AG09309 (cell line): ENCODE results near the gene NDEL1.
A peak's percentile ranks its signal among the peaks of the same experiment; 100 is the strongest.

Experiments
- DNase-seq: peaks from one replicate; pipeline ENCODE4 v3.0.0-alpha.2; 2010; ENCODE audit warnings: low read depth
- H3K4me3 ChIP-seq: 2 replicates; pipeline ENCODE4 v1.5.1; 2011; ENCODE audit warnings: mild to moderate bottlenecking, low read depth, low read length, moderate library complexity; ENCODE audit not compliant: control insufficient read depth
- CTCF ChIP-seq: IDR thresholded peaks from 2 replicates; pipeline ENCODE4 v1.5.1; 2011; ENCODE audit warnings: mild to moderate bottlenecking, low read depth, low read length, inconsistent platforms; ENCODE audit not compliant: insufficient read depth, control insufficient read depth; ENCODE audit errors: missing control alignments

NDEL1 gene

DNA sequence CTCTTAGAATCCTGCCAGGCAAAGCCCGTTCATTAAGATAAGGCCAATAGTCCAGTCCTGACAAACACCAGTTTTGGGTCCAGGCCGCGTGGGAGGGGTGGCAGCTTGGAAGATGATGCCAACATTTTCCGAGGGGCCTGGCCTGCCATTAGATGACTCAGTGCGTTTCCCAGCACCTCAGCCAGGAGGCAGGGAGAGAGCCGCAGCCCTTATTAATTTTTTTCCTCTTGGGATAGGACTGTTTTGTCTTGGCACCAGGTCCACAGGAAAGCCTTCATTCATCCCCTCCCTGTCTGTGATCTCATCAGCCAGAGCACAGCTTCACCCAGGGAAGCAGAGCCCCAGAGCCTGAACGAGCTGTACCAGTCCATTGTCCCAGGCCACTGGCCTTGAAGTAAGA, 4.7 kb upstream of the NDEL1 start:
- H3K4me3 ChIP-seq, result no peak overlapping the region
- no peak for TF ChIP-seq CTCF
- DNase-seq, result peak; percentile 61

- H3K4me3 ChIP-seq, result peak overlapping the region; percentile 81
- DNase-seq, result peak; percentile 35
- no peak for TF ChIP-seq CTCF
Measured at GRCh38 chr17:8436169-8436843, 622 bp downstream of the NDEL1 start.

GRCh38 chr17:8436844-8437171, 1.1 kb downstream of the NDEL1 start:
- no peak for TF ChIP-seq CTCF
- DNase-seq, result no peak
- H3K4me3 ChIP-seq, result peak overlapping the region; percentile 81

DNA sequence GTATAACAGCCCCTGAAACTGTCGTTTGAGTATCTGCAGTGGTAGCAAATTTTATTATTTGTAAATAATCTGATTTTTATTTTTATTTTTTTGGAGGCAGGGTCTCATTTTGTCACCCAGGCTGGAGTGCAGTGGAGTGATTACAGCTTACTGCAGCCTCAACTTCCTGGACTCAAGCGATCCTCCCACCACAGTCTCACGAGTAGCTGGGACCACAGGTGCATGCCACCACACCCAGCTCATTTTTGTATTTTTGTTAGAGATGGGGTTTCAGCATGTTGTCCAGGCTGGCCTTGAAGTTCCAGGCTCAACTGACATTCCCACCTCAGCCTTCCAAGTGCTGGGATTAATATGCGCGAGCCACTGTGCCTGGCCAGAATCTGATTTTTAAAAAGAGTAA, 2.8 kb downstream of the NDEL1 start:
- no peak for TF ChIP-seq CTCF
- DNase-seq, result no peak
- no peak overlapping the region for H3K4me3 ChIP-seq

DNA sequence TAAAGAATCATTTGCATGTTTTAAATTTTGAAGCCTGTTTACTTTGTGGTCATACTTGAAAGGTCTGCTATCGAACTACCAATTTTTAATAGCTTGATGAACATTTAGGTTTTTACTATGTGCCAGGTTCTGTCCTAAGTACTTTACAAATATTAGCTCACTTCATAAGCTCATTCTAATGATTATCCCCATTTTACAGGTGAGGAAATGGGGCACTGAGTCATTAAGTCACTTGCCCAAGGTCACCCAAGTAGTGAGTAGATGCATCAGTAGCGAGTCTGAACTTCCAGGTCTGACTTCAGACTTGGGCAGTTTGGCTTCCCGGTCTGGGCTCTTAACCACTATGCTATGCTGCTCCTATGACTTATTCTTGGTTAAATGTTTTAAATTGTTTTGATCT, 4.0 kb downstream of the NDEL1 start:
- TF ChIP-seq CTCF, result no peak
- H3K4me3 ChIP-seq, result no peak overlapping the region
- no peak for DNase-seq

DNA sequence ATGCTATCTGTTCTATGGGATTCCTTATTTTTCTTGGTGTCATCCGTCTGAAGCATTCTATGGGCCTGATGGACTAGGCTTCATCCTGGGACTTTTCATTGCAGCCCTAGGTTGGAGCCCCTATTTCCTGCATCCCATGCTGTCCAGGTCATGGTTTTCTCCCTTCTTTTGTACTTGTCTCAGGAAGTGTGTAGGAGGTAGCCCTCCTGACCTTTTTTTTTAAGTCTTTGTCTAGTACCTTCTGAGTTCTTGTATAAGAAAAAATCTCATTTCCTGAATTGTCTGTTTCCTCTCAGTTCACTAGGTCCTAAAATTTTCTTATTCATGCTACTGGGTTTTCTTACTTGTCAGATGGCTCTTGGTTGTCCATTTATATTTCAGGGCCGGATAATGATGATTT, 6.0 kb downstream of the NDEL1 start:
- no peak for DNase-seq
- no peak overlapping the region for H3K4me3 ChIP-seq
- TF ChIP-seq CTCF, result no peak

GRCh38 chr17:8442310-8442709, 6.6 kb downstream of the NDEL1 start:
- TF ChIP-seq CTCF, result no peak
- DNase-seq, result no peak
- no peak overlapping the region for H3K4me3 ChIP-seq
